ELR (cell line): ENCODE data around the gene KCNS3.
"Not testable (repeated sequence)": the region's sequence is repeated elsewhere in the genome, so short reads cannot be mapped to it uniquely, and the experiment has no call there.

Source experiments
- DNase-seq: peaks from one replicate; pipeline ENCODE4 v3.0.0-alpha.2; 2015; ENCODE audit warnings: low read depth

Gene KCNS3

GRCh38 chr2:17943444-17943843 is 65.0 kb downstream of the KCNS3 start:
- no peak for DNase-seq

- no peak for DNase-seq
Measured at GRCh38 chr2:17947113-17947512, 68.6 kb downstream of the KCNS3 start.

DNA sequence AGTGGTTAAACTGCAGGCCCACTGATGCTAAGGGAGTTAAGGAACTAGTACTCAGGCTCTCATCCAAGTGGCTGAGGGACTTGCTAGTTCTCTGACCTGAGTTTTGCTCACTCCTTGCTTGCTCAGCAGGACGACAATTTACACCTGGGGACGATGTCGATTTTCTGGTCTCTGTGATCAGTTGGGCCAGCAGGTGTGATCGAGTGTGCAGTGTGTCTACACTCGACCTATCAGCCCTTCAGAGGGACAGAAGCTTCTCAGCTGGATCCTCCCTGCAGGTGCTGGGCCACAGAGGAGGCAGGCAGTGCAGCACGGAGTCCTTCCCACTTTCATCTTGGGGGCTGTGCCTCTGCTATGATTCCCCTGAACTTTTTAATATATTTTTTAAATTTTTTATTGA is 71.5 kb downstream of the KCNS3 start:
- DNase-seq: no peak

DNA sequence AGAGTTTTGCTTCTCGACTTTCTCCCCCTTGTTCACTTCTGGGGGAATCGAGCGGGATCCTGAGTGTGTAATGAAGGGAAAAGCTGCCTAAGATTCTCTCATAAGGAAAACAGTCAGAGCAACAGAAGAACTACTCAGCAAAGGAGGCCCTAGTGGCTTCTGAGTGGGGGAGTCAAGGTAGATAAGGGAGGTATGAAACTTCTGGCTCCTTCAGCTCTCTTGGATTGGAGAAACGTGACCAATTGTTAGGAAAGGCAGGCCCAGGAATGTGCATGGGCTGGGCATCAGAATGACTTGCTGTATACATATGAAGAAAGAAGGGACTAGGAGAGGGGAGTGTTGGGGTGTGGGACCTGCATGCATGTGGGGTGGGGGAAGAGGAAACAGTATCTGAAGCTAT is 73.1 kb downstream of the KCNS3 start:
- DNase-seq: no peak

GRCh38 chr2:17958466-17959092 is 80.1 kb downstream of the KCNS3 start:
- no peak for DNase-seq

GRCh38 chr2:17959356-17959755 is 80.9 kb downstream of the KCNS3 start:
- no peak for DNase-seq

GRCh38 chr2:17959833-17960232 is 81.4 kb downstream of the KCNS3 start:
- DNase-seq: no peak

GRCh38 chr2:17960925-17961324 is 82.5 kb downstream of the KCNS3 start:
- no peak for DNase-seq

DNA sequence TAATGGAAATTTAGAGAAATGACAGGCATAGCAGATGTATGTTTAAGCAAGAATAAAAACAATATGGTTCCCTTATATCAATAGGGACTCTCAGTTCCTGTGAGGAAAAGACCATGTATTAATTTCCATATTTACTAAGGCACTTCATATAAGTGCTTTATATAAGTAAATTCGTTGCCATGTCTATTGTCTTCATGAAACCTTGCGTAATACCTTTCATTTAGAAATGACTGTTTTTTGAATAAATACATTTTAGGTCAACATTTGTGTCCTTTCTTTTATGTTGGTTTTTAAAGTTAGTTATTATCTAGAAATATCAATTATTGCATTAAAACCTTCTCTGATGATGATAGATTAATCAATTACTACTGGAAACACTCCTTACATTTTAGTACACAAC is 83.3 kb downstream of the KCNS3 start:
- DNase-seq: no peak

- no peak for DNase-seq
Measured at GRCh38 chr2:17962876-17963275, 84.4 kb downstream of the KCNS3 start.

DNA sequence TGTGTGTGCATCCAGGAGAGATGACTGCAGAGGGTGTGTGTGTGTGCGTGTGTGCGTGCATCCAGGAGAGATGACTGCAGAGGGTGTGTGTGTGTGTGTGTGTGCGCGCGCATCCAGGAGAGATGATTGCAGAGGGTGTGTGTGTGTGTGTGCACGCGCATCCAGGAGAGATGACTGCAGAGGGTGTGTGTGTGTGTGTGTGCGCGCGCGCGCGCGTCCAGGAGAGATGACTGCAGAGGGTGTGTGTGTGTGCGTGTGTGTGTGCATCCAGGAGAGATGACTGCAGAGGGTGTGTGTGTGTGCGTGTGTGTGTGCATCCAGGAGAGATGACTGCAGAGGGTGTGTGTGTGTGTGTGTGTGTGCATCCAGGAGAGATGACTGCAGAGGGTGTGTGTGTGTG is 85.1 kb downstream of the KCNS3 start:
- DNase-seq: not testable (repeated sequence)

- DNase-seq: no peak
Measured at GRCh38 chr2:17965196-17965595, 86.7 kb downstream of the KCNS3 start.

DNA sequence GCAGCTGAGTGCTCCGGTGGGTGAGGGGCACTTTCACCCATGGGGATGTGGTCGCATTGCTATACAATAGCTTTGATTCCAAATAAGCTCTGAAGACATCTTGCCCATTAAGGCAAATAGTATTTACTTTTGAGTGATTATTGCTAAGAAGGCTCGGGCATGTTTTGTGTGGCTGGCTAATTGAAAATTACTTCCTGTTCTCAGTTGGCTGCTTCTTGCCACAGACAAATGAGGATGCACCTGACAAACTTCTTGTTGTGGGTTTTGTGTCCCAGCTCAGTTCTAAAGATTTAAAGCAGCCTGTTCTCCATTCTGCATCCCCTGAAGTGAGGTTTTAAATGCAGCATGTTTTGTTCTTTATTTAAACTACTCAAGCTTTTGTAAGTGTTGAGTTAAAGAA is 88.3 kb downstream of the KCNS3 start:
- DNase-seq: no peak

DNA sequence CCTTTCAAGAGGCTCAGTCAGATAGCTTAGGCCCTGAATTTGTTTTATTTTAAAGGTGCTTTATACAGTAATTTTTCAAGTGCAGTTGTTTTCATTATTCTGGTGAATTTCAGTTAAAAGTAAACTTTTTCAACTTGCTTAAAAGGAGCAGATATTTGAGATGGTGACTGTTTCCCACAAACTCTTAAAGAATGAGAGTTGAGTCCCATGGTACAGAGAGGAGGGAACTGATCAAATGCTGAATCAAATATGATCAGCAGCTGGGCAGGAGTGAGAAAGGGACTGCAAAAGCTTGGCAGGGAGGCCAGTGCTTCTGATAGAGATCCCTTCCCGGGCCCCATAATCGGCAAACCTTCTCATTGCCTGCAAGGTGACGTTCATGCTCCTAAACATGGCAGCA is 91.2 kb downstream of the KCNS3 start:
- no peak for DNase-seq

DNA sequence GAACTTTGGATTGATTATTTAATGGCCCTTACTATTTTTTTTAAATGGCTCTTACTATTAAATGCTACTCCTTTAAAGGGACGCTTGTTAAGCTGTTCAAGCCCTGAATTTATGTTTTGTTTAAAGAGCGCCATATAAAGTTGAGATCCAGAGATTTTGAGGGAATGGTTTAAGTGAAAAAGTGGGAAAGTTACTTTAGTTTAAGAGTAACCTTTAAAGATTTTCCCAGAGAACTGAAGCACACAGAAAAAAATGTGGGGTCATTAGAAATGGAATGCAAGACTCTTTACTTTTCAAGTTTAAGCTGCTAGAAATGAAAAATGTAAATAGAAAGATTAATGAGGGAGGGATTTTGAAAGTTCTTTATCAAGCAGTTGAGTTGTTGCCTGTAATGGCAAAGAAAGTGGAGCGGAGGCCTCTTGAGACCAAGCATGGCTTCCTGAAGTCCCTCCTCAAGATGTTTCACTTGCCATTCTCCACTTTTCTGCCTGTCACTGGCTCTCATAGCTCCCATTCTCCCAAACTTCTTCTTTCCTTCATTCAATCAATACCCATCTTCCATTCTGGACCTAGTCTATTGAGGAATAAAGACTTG is 93.2 kb downstream of the KCNS3 start:
- no peak for DNase-seq

GRCh38 chr2:17972991-17973390 is 94.5 kb downstream of the KCNS3 start:
- DNase-seq: no peak

DNA sequence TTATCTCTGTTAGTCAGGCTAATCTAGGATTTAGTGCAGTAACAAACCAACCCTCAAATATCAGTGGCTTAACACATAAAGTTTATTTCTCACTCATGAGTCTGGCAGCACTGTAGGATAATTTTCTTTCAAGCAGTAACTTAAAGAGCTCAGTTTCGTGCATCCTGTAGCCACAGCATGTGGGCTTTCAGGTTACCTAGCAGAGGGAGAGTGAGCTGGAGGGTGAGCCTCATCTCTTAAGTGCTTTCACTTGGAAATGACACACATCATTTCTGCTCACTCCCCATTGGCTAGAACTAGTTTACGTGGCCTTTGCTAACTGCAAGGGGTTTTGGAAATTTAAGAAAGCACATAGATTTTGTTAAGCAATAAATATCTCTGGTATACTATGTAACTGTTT is 96.9 kb downstream of the KCNS3 start:
- DNase-seq: no peak

DNA sequence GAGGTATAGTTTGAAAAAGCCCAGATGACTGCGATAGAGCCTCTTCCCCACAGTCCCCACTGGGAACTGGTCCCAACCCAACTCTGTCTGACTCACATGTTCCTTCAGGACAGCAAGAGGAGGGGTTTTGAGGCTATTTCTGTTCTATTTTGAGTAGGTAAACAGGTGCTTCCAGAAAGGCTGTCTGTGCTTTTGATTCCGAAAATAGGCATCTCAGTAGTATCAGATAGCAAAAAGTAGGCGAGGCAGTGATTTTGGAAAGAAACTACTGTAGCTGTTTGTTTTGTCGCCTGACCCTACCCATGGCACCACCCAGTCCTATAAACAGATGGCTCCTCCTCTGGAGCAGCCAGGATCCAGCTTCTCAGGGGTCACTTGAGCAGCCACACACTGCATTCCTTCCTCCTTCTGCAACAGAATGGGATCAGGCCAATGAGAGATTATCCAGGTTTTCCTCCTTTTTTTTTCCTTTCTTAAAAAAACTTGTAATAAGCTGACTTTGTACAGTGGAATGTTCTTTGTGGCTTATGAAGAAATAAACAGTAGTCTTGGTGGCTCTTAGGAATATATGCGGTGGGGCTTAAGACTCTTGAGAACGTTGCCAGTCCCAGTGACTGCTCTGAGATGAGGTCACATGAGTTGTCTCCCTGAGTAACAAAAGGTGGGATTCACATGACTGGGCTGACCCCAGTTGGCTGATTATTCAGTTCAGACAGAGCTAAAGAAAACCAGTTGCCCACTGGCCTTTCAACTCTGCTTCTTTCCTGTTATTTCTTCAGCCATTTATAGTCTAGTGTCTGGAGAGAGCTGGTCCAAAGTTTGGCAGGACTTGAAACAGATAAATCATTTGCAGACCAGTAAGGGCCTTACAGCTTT is 98.6 kb downstream of the KCNS3 start:
- DNase-seq: peak; percentile 96

DNA sequence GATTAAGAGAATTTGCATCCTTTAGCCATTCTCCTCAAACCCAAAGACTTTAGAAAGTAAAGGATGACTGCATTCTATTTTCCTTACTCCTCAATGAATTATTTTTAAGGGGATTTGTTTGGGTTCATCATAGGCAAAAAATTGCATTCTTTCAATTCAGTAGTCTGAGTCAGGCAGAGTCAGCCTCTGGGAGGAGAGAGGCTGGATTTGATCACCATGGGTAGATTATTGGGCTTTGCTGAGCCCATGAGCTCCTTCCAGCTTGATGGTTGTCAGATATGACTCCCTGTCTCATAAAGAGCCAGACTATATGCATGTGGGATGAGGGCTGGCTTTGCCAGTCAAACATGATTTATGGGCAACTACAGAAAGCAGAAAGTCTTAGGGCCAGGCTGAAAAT is 101.2 kb downstream of the KCNS3 start:
- peak; percentile 82 for DNase-seq

- DNase-seq: no peak
Measured at GRCh38 chr2:17981936-17982335, 103.5 kb downstream of the KCNS3 start.
